Measurements from ENCODE around the gene ATP1A1. TPM values are rescaled to one million over a fixed set of nuclear protein-coding genes. Genes with fewer than 3 reads are reported as not detected.

Gene ATP1A1
- total RNA-seq, 1 donor from 2014 or later: 213 TPM

DNA sequence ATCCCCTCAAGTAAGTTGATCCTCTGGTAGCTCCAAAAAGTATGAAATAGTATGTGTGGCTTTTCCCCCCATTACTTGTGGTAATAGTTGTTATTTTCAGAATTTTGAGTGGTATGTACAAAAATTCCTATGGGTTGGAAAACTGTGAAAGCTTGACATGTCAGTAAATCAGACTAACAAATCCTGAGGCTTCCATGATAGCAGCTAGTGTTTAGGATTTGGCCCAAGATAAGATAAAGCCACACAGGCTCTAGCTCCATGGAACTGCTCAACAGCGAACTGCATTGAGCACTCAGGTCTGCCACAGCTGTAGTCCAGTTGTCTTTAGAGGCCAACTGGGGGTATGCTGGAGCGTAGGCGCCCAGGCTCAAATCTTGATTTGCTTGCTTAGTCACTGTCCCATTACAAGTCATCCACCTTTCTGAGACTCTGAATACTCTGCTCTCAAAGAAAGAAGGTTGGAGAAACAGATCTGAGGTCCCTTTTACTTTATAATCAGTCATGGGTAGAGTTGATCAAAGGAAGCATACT, 28.7 kb downstream of the ATP1A1 start:
- H3K9me3 Mint-ChIP-seq (ENCODE audit: unreplicated experiment): no peaks in the 10 kb centered on the region
- H3K27ac Mint-ChIP-seq (ENCODE audit: unreplicated experiment): no peak overlapping the region
- H3K27me3 Mint-ChIP-seq (ENCODE audit: unreplicated experiment): no peaks in the 10 kb centered on the region
- peaks cover 88% of the 10 kb centered on the region for H3K36me3 Mint-ChIP-seq (ENCODE audit: unreplicated experiment)
- TF ChIP-seq, protein P1, sequence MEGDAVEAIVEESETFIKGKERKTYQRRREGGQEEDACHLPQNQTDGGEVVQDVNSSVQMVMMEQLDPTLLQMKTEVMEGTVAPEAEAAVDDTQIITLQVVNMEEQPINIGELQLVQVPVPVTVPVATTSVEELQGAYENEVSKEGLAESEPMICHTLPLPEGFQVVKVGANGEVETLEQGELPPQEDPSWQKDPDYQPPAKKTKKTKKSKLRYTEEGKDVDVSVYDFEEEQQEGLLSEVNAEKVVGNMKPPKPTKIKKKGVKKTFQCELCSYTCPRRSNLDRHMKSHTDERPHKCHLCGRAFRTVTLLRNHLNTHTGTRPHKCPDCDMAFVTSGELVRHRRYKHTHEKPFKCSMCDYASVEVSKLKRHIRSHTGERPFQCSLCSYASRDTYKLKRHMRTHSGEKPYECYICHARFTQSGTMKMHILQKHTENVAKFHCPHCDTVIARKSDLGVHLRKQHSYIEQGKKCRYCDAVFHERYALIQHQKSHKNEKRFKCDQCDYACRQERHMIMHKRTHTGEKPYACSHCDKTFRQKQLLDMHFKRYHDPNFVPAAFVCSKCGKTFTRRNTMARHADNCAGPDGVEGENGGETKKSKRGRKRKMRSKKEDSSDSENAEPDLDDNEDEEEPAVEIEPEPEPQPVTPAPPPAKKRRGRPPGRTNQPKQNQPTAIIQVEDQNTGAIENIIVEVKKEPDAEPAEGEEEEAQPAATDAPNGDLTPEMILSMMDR (IDR thresholded peaks at IDR 0.05): no peak
- H3K4me1 Mint-ChIP-seq (ENCODE audit: unreplicated experiment): no peaks in the 10 kb centered on the region
- H3K4me3 Mint-ChIP-seq (ENCODE audit: unreplicated experiment): no peak overlapping the region
- no peak for DNase-seq (ENCODE audit: extremely low spot score, unreplicated experiment)

DNA sequence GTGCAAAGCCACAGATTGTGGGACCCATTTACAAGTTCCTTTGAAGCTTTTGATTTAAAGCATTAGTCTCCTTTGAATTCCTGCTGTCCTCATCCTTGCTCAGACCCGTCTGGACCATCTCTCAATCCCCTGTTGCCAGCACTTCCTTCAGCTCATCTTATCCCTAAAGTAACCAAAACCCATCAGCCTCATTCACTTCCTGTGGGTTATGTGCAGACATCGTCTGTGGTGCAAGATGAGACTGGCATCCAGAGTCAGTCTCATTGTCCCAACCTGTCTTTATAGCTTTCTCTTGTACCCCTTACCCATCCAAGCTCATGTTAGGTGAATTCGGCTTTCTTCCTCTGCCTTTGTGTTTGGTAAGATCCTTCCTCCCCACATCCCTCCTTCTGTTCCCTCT, 29.3 kb downstream of the ATP1A1 start:
- H3K36me3 Mint-ChIP-seq (ENCODE audit: unreplicated experiment): peaks cover 86% of the 10 kb centered on the region
- H3K4me1 Mint-ChIP-seq (ENCODE audit: unreplicated experiment): no peaks in the 10 kb centered on the region
- no peak overlapping the region for H3K4me3 Mint-ChIP-seq (ENCODE audit: unreplicated experiment)
- TF ChIP-seq, protein P1 (IDR thresholded peaks at IDR 0.05): no peak
- H3K27me3 Mint-ChIP-seq (ENCODE audit: unreplicated experiment): no peaks in the 10 kb centered on the region
- DNase-seq (ENCODE audit: extremely low spot score, unreplicated experiment): no peak
- H3K9me3 Mint-ChIP-seq (ENCODE audit: unreplicated experiment): no peaks in the 10 kb centered on the region
- H3K27ac Mint-ChIP-seq (ENCODE audit: unreplicated experiment): no peak overlapping the region

DNA sequence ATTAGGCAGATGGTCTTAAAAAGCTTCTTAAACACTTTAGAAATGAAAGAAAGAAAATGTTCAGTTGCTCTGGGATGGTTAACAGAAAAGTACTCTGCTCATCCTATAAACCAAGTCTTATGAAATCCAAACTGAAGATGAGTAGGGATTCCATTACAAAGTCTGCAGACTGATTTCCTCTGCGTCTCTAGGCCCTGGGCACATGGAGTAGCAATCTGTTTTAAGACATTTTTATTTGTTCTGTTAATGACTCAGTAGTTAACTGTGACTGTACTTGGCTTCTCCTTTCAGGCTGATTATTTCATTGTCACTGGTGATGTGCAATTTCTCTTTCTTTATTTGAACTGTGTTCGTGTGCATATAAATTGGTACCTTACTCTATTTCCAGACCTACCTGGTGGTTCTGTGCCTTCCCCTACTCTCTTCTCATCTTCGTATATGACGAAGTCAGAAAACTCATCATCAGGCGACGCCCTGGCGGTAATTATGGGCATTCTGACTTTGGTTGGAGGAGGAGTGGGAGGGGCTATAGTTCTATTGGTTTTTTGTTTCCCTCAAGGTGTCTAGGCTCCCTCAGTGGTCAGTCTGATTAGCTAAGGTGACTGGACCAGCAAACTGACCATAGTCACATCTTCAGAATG, 30.6 kb downstream of the ATP1A1 start:
- H3K36me3 Mint-ChIP-seq (ENCODE audit: unreplicated experiment): peaks cover 78% of the 10 kb centered on the region
- H3K27ac Mint-ChIP-seq (ENCODE audit: unreplicated experiment): no peak overlapping the region
- no peak overlapping the region for H3K4me3 Mint-ChIP-seq (ENCODE audit: unreplicated experiment)
- no peaks in the 10 kb centered on the region for H3K4me1 Mint-ChIP-seq (ENCODE audit: unreplicated experiment)
- no peak for DNase-seq (ENCODE audit: extremely low spot score, unreplicated experiment)
- no peaks in the 10 kb centered on the region for H3K27me3 Mint-ChIP-seq (ENCODE audit: unreplicated experiment)
- no peaks in the 10 kb centered on the region for H3K9me3 Mint-ChIP-seq (ENCODE audit: unreplicated experiment)
- TF ChIP-seq, protein P1 (IDR thresholded peaks at IDR 0.05): no peak

DNA sequence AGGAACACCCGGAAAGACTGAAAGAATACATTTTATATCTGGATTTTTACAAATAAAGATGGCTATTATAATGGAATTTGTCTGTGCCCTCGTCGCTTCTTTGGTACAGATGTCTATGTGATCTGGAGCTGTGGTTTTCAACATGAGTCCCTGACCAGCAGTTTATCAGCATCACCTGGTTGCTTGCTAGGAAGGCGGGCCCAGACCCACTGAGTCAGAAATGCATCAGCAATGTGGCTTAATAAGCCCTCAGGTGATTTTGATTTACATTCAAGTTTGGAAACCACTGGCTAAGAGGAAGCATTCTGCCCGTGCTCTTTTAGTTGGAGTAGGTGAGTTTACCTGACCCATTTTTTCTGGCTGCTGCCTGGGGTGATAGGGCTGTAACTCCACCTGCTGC, 31.7 kb downstream of the ATP1A1 start:
- no peak overlapping the region for H3K4me3 Mint-ChIP-seq (ENCODE audit: unreplicated experiment)
- H3K4me1 Mint-ChIP-seq (ENCODE audit: unreplicated experiment): no peaks in the 10 kb centered on the region
- H3K27me3 Mint-ChIP-seq (ENCODE audit: unreplicated experiment): no peaks in the 10 kb centered on the region
- no peak for DNase-seq (ENCODE audit: extremely low spot score, unreplicated experiment)
- H3K27ac Mint-ChIP-seq (ENCODE audit: unreplicated experiment): no peak overlapping the region
- H3K9me3 Mint-ChIP-seq (ENCODE audit: unreplicated experiment): no peaks in the 10 kb centered on the region
- TF ChIP-seq, protein P1 (IDR thresholded peaks at IDR 0.05): no peak
- H3K36me3 Mint-ChIP-seq (ENCODE audit: unreplicated experiment): peaks cover 67% of the 10 kb centered on the region

DNA sequence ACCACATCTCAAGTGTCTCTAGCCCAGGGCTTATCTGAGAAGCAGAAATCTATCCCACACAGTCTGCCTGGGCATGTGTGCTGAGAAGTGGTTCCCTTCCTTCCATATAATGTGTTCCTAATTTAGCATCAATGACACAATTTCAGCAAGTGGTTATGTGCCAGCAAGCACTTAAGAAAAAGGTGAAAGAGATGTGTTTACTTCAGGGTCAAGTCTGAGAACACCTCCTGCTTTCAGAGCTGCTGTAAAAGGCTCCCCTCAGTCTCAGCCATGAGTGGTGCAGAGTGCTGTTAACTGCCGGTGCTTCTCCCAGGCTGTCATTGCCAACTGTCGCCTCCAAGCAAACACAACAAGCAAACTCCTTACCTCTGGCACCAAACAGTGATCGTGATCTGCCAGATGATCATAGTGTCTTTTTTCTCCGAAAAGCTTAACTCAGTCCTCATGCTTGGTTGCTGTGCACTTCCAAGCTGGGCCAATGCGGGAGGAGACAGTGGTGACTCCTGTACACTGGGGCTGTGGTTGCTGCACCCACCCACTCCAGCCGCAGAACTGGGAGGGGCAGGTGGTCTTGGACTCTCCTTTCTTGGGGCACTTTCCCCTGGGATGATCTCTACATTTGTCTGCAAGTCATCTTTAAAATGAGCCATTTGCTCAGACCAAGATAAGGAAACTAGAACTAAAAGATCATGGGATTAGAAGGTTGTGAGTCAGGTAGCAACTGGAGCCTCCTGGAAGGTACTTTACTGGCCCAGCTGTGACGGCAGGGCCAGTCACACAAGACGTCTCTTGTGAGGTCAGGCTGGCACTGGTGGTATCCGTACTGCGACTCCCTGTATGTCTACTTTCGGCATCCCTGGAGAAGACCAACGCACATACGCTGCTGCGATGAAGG, 32.4 kb downstream of the ATP1A1 start:
- Mint-ChIP-seq H3K4me3 (ENCODE audit: unreplicated experiment) (no peak overlapping the region), H3K27ac (ENCODE audit: unreplicated experiment) (no peak overlapping the region), H3K27me3 (ENCODE audit: unreplicated experiment) (no peaks in the 10 kb centered on the region), H3K9me3 (ENCODE audit: unreplicated experiment) (no peaks in the 10 kb centered on the region), H3K4me1 (ENCODE audit: unreplicated experiment) (no peaks in the 10 kb centered on the region), H3K36me3 (ENCODE audit: unreplicated experiment) (peaks cover 59% of the 10 kb centered on the region)
- no peak for DNase-seq (ENCODE audit: extremely low spot score, unreplicated experiment)
- TF ChIP-seq, protein P1 (IDR thresholded peaks at IDR 0.05): no peak
